GOT3 (cell line): Measurements from ENCODE around the gene MED12L.
"Not testable (repeated sequence)": the region's sequence is repeated elsewhere in the genome, so short reads cannot be mapped to it uniquely, and the experiment has no call there.

Source experiments
- DNase-seq: peaks from one replicate; lab custom pipeline; 2025; ENCODE audit warnings: mixed read lengths; lab: John Stamatoyannopoulos, UW

MED12L gene

GRCh38 chr3:151236736-151237135, 151.3 kb downstream of the MED12L start:
- DNase-seq, result no peak

GRCh38 chr3:151242006-151242405, 156.5 kb downstream of the MED12L start:
- not testable (repeated sequence) for DNase-seq

- no peak for DNase-seq
These were observed 163.4 kb downstream of the MED12L start for GRCh38 chr3:151248772-151249337.

GRCh38 chr3:151256749-151257148, 171.3 kb downstream of the MED12L start:
- no peak for DNase-seq

- DNase-seq, result no peak
These were observed 174.2 kb downstream of the MED12L start for GRCh38 chr3:151259664-151260063.

GRCh38 chr3:151262871-151263525, 177.5 kb downstream of the MED12L start:
- DNase-seq, result no peak

GRCh38 chr3:151264605-151265004, 179.1 kb downstream of the MED12L start:
- DNase-seq, result no peak

- DNase-seq, result no peak
These were observed 179.7 kb downstream of the MED12L start for GRCh38 chr3:151265166-151265565.

GRCh38 chr3:151265866-151266265, 180.4 kb downstream of the MED12L start:
- no peak for DNase-seq

GRCh38 chr3:151267066-151267465, 181.6 kb downstream of the MED12L start:
- DNase-seq, result no peak

GRCh38 chr3:151268267-151269235, 183.1 kb downstream of the MED12L start:
- DNase-seq, result no peak

- DNase-seq, result no peak
These were observed 184.2 kb downstream of the MED12L start for GRCh38 chr3:151269631-151270030.

- no peak for DNase-seq
These were observed 189.6 kb downstream of the MED12L start for GRCh38 chr3:151275091-151275490.

- DNase-seq, result no peak
These were observed 190.7 kb downstream of the MED12L start for GRCh38 chr3:151276038-151276686.

- DNase-seq, result no peak
These were observed 191.2 kb downstream of the MED12L start for GRCh38 chr3:151276687-151277042.

GRCh38 chr3:151278230-151278629, 192.8 kb downstream of the MED12L start, which contains the start of gene P2RY14:
TSS of gene P2RY14 (minus strand) at chr3:151278542. CDS start at chr3:151214316, 64,226 bp downstream.
- no peak for DNase-seq

GRCh38 chr3:151281671-151282324, 196.3 kb downstream of the MED12L start:
- no peak for DNase-seq

GRCh38 chr3:151282921-151283320, 197.5 kb downstream of the MED12L start:
- DNase-seq, result no peak

GRCh38 chr3:151283387-151283786, 197.9 kb downstream of the MED12L start:
- no peak for DNase-seq

- DNase-seq, result no peak
These were observed 198.5 kb downstream of the MED12L start for GRCh38 chr3:151283907-151284461.

GRCh38 chr3:151285940-151286339, 200.5 kb downstream of the MED12L start:
- no peak for DNase-seq
